ENCODE data around the gene LDLRAD2. TPM values are rescaled to one million over a fixed set of nuclear protein-coding genes. Genes with fewer than 3 reads are reported as not detected.

Gene LDLRAD2
- total RNA-seq, 1 experiment from 2014 or later = not detected

DNA sequence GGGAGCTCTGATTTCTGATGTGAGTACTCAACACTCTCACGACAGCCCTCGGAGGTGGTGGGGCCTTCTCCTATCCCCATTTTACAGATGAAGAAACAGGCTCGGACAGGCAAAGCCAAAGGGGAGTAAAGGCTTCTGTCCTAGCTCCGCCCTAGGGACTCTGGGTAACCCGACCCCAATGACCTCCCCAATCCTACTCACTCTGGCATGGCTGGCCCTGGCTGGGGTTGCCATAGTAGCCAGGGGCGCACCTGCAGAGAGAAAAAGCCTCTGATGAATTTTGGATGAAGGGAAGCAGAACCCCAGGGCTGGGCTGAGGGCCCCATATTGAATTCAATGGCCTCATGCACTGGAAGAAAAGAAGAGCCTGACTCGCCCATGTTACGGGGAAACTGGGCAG, 61.1 kb downstream of the LDLRAD2 start:
- H3K4me3 Mint-ChIP-seq (ENCODE audit: unreplicated experiment) = no peak overlapping the region
- DNase-seq (ENCODE audit: unreplicated experiment) = no peak
- H3K36me3 Mint-ChIP-seq (ENCODE audit: insufficient read depth, unreplicated experiment) = peaks cover 73% of the 10 kb centered on the region
- BruUV-seq (replicated peaks) = no TSS peak
- POLR2A ChIA-PET = no interaction called here
- H3K9me3 Mint-ChIP-seq (ENCODE audit: unreplicated experiment) = no peaks in the 10 kb centered on the region
- peaks cover 24% of the 10 kb centered on the region for H3K4me1 Mint-ChIP-seq (ENCODE audit: insufficient read depth, unreplicated experiment)
- intact Hi-C loops (cut with micrococcal nuclease) = loop anchor here (10.0 kb wide), 1 partner anchor 88 kb away; the partner anchor contains the start of gene USP48
- CTCF ChIA-PET = interaction anchor here (0.8 kb wide), 1 partner anchor 10 kb away, joined by 3 read pairs; no protein-coding TSS in a partner anchor
- H3K27ac Mint-ChIP-seq (ENCODE audit: low read depth, unreplicated experiment) = no peak overlapping the region
- TF ChIP-seq CTCF (IDR thresholded peaks at IDR 0.05; ENCODE audit: unreplicated experiment) = no peak
- no peaks in the 10 kb centered on the region for H3K27me3 Mint-ChIP-seq (ENCODE audit: insufficient read depth, unreplicated experiment)

- no peaks in the 10 kb centered on the region for H3K9me3 Mint-ChIP-seq (ENCODE audit: unreplicated experiment)
- CTCF ChIA-PET = no interaction called here
- peaks cover 24% of the 10 kb centered on the region for H3K4me1 Mint-ChIP-seq (ENCODE audit: insufficient read depth, unreplicated experiment)
- POLR2A ChIA-PET = no interaction called here
- DNase-seq (ENCODE audit: unreplicated experiment) = no peak
- no peaks in the 10 kb centered on the region for H3K27me3 Mint-ChIP-seq (ENCODE audit: insufficient read depth, unreplicated experiment)
- no TSS peak for BruUV-seq (replicated peaks)
- intact Hi-C loops (cut with micrococcal nuclease) = loop anchor here (10.0 kb wide), 1 partner anchor 89 kb away; the partner anchor contains the start of gene USP48
- no peak for TF ChIP-seq CTCF (IDR thresholded peaks at IDR 0.05; ENCODE audit: unreplicated experiment)
- no peak overlapping the region for H3K27ac Mint-ChIP-seq (ENCODE audit: low read depth, unreplicated experiment)
- H3K4me3 Mint-ChIP-seq (ENCODE audit: unreplicated experiment) = no peak overlapping the region
- peaks cover 72% of the 10 kb centered on the region for H3K36me3 Mint-ChIP-seq (ENCODE audit: insufficient read depth, unreplicated experiment)
These were observed 61.7 kb downstream of the LDLRAD2 start for GRCh38 chr1:21873761-21874160.

DNA sequence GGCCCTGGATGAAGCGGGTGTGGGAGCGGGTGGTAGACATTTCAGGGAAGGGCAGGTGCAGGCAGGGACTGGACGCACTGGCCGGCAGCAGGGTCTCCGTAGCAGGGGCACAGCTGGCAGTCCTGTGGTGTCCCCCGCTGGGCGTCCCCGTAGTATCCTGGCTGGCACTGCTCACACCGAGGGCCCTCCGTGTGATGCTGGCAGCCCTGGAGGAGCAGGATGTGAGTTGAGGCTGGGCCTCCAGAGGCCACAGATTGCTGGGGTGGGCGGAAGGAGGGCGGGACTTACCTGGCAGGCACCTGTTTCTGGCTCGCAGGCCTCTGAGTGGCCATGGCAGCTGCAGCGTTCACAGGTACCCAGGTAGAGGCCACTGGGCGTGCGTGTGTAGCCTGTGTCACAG, 62.3 kb downstream of the LDLRAD2 start:
- ChIA-PET POLR2A (no interaction called here), CTCF (no interaction called here)
- Mint-ChIP-seq H3K27me3 (ENCODE audit: insufficient read depth, unreplicated experiment) (no peaks in the 10 kb centered on the region), H3K4me1 (ENCODE audit: insufficient read depth, unreplicated experiment) (peaks cover 21% of the 10 kb centered on the region), H3K9me3 (ENCODE audit: unreplicated experiment) (no peaks in the 10 kb centered on the region), H3K4me3 (ENCODE audit: unreplicated experiment) (no peak overlapping the region), H3K27ac (ENCODE audit: low read depth, unreplicated experiment) (no peak overlapping the region), H3K36me3 (ENCODE audit: insufficient read depth, unreplicated experiment) (peaks cover 70% of the 10 kb centered on the region)
- intact Hi-C loops (cut with micrococcal nuclease) = loop anchor here (10.0 kb wide), 1 partner anchor 90 kb away; the partner anchor contains the start of gene USP48
- BruUV-seq (replicated peaks) = no TSS peak
- TF ChIP-seq CTCF (IDR thresholded peaks at IDR 0.05; ENCODE audit: unreplicated experiment) = no peak
- DNase-seq (ENCODE audit: unreplicated experiment) = no peak

Other genes with a start within 250 kb of the LDLRAD2 start
- 0.22 TPM in 1 of 2 replicates, not detected in the other for gene RAP1GAP, start 142.9 kb upstream of the LDLRAD2 start, total RNA-seq (2022)
- 60.2 and 64.8 TPM in 2 replicates for gene USP48, start 29.1 kb upstream of the LDLRAD2 start, total RNA-seq (2022)
- gene HSPG2, start 125.0 kb downstream of the LDLRAD2 start, total RNA-seq (2022) = 51.2 and 58.9 TPM in 2 replicates
- not detected in 2 replicates for gene CELA3B, start 164.8 kb downstream of the LDLRAD2 start, total RNA-seq (2022)
- gene CELA3A, start 189.4 kb downstream of the LDLRAD2 start, total RNA-seq (2022) = not detected in 2 replicates
- gene CDC42, start 240.4 kb downstream of the LDLRAD2 start, total RNA-seq (2022) = 133 and 141 TPM in 2 replicates